K562 (cell line): ENCODE data around the gene SAFB. TPM values are rescaled to one million over a fixed set of nuclear protein-coding genes. Genes with fewer than 3 reads are reported as not detected.
A peak's percentile ranks its signal among the peaks of the same experiment; 100 is the strongest.

Experiments used
- ATAC-seq: fragments of 200-7000 bp; cut with Tn5 transposase; 3 replicates; pipeline ENCODE4 v1.9.1; 2020; ENCODE audit warnings: moderate library complexity
- BruUV-seq: library from RNA; stranded (reverse); fragments of 400-500 nt; replicated peaks from 2 replicates; lab custom pipeline; 2021; lab: Mats Ljungman, UMichigan
- CTCF ChIA-PET: fragments of 300-600 bp; formaldehyde crosslinking; extraction: SDS; loops from one replicate; lab custom pipeline; 2021; ENCODE audit warnings: low intra/inter-chr PET ratio; lab: Yijun Ruan, JAX
- POLR2A ChIA-PET: fragments of 300-600, 350-650 bp; sonication (Branson Sonifier 250); formaldehyde crosslinking; extraction: SDS; loops from one replicate; lab custom pipeline; 2021; ENCODE audit warnings: antibody characterized with exemption, inconsistent platforms; lab: Yijun Ruan, JAX
- DNase-seq, 4 experiments: peaks; one replicate each; pipeline versions ENCODE4 v3.0.0 to v3.0.0-alpha.2; 2011 to 2018; ENCODE audit warnings: low spot score in 3 of 4, mixed read lengths in 3 of 4; ENCODE audit errors: extremely low read depth in 1 of 4
- FAIRE-seq: peaks from 2 replicates; lab custom pipeline; 2011; peaks lifted over from hg19 to GRCh38; lab: Jason Lieb, UNC
- H2AFZ ChIP-seq: 2 replicates; pipeline ENCODE4 v1.6.0; 2011; ENCODE audit warnings: low read depth, low read length, control low read depth, inconsistent platforms
- H3K27ac ChIP-seq: fragments of 200-600 bp; 3 replicates; pipeline ENCODE4 v1.8.0; 2011; ENCODE audit warnings: low read depth, mild to moderate bottlenecking, control low read depth, inconsistent platforms, low read length, moderate library complexity, mixed read lengths; ENCODE audit errors: extremely low read depth
- H3K27me3 ChIP-seq, 2 experiments: fragments of 300-600 bp in 1 of 2; 2 replicates in 1 of 2; 3 replicates in 1 of 2; pipeline versions ENCODE4 v1.6.0 to v1.8.0; 2011; ENCODE audit warnings: inconsistent platforms in 2 of 2, low read length in 2 of 2, mild to moderate bottlenecking in 1 of 2, mixed read lengths in 1 of 2, moderate library complexity in 1 of 2; ENCODE audit not compliant: control insufficient read depth in 2 of 2, insufficient read depth in 2 of 2
- H3K36me3 ChIP-seq: fragments of 300-600 bp; 3 replicates; pipeline ENCODE4 v1.8.0; 2011; ENCODE audit warnings: mild to moderate bottlenecking, low read length, inconsistent platforms; ENCODE audit not compliant: control insufficient read depth, insufficient read depth
- H3K4me1 ChIP-seq, 2 experiments: fragments of 200-600 bp in 1 of 2; replicated peaks in 1 of 2; 2 replicates in 1 of 2; 3 replicates in 1 of 2; pipeline versions ENCODE4 v1.5.1 to v1.8.0; 2011; ENCODE audit warnings: inconsistent platforms in 2 of 2, low read length in 2 of 2, mild to moderate bottlenecking in 1 of 2, mixed read lengths in 1 of 2, moderate library complexity in 1 of 2; ENCODE audit not compliant: control insufficient read depth in 2 of 2, insufficient read depth in 2 of 2
- H3K4me2 ChIP-seq: 2 replicates; pipeline ENCODE4 v1.6.1; 2011; ENCODE audit warnings: low read length, control low read depth, inconsistent platforms, mixed read lengths; ENCODE audit not compliant: insufficient read depth
- H3K4me3 ChIP-seq: fragments of 200-600 bp; sonication (generic), shearing (Covaris generic); 2 replicates; pipeline ENCODE4 v1.5.1; 2016; ENCODE audit warnings: control low read depth, inconsistent platforms
- H3K79me2 ChIP-seq: fragments of 200-600 bp; 3 replicates; pipeline ENCODE4 v1.8.0; 2011; ENCODE audit warnings: low read length, inconsistent platforms; ENCODE audit not compliant: control insufficient read depth, insufficient read depth
- H3K9ac ChIP-seq, 2 experiments: 2 replicates each; pipeline versions ENCODE4 v1.6.0 to v1.6.1; 2011; ENCODE audit warnings: low read depth in 2 of 2, low read length in 2 of 2, control low read depth in 1 of 2, inconsistent platforms in 1 of 2, mild to moderate bottlenecking in 1 of 2, mixed read lengths in 1 of 2; ENCODE audit not compliant: insufficient read depth in 1 of 2
- H3K9me1 ChIP-seq: one replicate; pipeline ENCODE4 v1.6.0; 2011; ENCODE audit warnings: inconsistent platforms, mild to moderate bottlenecking, low read length, moderate library complexity; ENCODE audit not compliant: control insufficient read depth, insufficient read depth
- H3K9me3 ChIP-seq: replicated peaks from 2 replicates; pipeline ENCODE4 v1.5.1; 2011; ENCODE audit warnings: low read depth, low read length, inconsistent platforms; ENCODE audit not compliant: control insufficient read depth, insufficient read depth
- H4K20me1 ChIP-seq: replicated peaks from 2 replicates; pipeline ENCODE4 v1.6.1; 2011; ENCODE audit warnings: low read length, inconsistent platforms, mixed read lengths; ENCODE audit not compliant: control insufficient read depth, insufficient read depth
- BRCA1 ChIP-seq, 2 experiments: fragments of 450-650 bp in 1 of 2; sonication (generic) in 1 of 2; formaldehyde crosslinking in 1 of 2; IDR thresholded peaks; 2 replicates each; pipeline versions ENCODE4 v1.5.0 to v1.6.1; 2017 to 2020; ENCODE audit warnings: mild to moderate bottlenecking in 1 of 2, missing genetic modification reagents in 1 of 2
- C11orf30 ChIP-seq: fragments of 450-650 bp; IDR thresholded peaks from 2 replicates; pipeline ENCODE4 v1.6.1; 2016; ENCODE audit warnings: low read depth, mild to moderate bottlenecking
- CHCHD3 ChIP-seq: fragments of 250-450 bp; sonication (Bioruptor Pico); IDR thresholded peaks from 2 replicates; pipeline ENCODE4 v2.1.2; 2022; ENCODE audit warnings: mild to moderate bottlenecking
- CTBP1 ChIP-seq: fragments of 450-650 bp; IDR thresholded peaks from 2 replicates; pipeline ENCODE4 v1.6.1; 2016; ENCODE audit warnings: borderline replicate concordance
- GTF2E2 ChIP-seq: fragments of 200-800 bp; sonication (Bioruptor generic); IDR thresholded peaks from 2 replicates; pipeline ENCODE4 v1.6.1; 2016; ENCODE audit warnings: missing genetic modification characterization, missing compliant biosample characterization
- ZNF121 ChIP-seq: sonication (generic); formaldehyde crosslinking; conservative IDR thresholded peaks from 2 replicates; pipeline ENCODE4 v1.8.0; 2022; ENCODE audit warnings: missing genetic modification reagents
- WGBS: fragments of 100-300 bp; shearing (Covaris generic); methylation state at CpG from one replicate; pipeline ENCODE4 v1.1.6; 2016; ENCODE audit warnings: low coverage, mixed read lengths; ENCODE audit not compliant: insufficient coverage; ENCODE audit errors: missing lambda C conversion rate; 5-methylcytosine and 5-hydroxymethylcytosine counted together
- in situ Hi-C: fragments of 300-500 bp; cut with MboI; formaldehyde crosslinking; loops from 4 replicates; pipeline ENCODE4 v1.15.0; 2018; ENCODE audit warnings: inconsistent platforms, mixed read lengths
- intact Hi-C: fragments of 100-400 bp; cut with micrococcal nuclease; formaldehyde crosslinking; loops from 2 replicates; pipeline ENCODE4 v1.14.2; 2022
- polyA plus RNA-seq, 8 experiments: library from polyadenylated mRNA; depleted of rRNA in 4 of 8; stranded (reverse) in 5 of 8; unstranded in 3 of 8; fragments of >200 nt; fragmentation: Nextera tagmentation in 2 of 8; fragmentation: Illumina TruSeq in 1 of 8; extraction: Ambion mirVana in 2 of 8; extraction: Trizol in 1 of 8; gene quantifications; 2 replicates each; pipeline versions ENCODE4 v1.2.1 to v1.2.3, GENCODE V29; 2011 to 2014; ENCODE audit warnings: inconsistent platforms in 1 of 8, missing spikeins in 1 of 8
- total RNA-seq, 7 experiments: library from RNA; depleted of rRNA in 6 of 7; stranded (reverse); fragments of >200 nt in 6 of 7; fragmentation: Illumina TruSeq in 2 of 7; extraction: Trizol in 2 of 7; gene quantifications; 2 replicates each; pipeline versions ENCODE4 v1.2.1 to v1.2.3, GENCODE V29; 2011 to 2021; ENCODE audit warnings: low replicate concordance in 1 of 7

SAFB gene
- total and polyA plus RNA-seq, 9 of the 15 experiments (the other 6 are each of a cell fraction or from before 2014, with no cell fraction given), result 1.1 to 151 (median 83.1) TPM

DNA sequence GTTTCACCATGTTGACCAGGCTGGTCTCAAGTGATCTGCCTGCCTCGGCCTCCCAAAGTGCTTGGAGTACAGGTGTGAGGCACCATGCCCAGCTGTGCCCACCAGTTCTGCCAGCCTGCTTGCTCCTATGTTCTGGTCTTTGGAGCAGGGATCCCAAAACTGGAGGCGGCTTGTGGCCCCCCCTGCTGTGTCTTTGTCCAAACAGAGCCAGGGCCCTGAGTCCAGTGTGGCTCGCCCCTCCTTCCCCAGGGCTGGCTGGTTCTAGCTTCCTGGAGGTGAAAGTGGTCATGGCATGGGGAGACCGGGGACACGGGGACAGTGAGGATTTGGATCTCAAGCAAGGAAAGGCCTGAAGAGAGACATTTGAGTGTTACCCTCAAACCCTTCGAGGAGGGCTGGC lies 43.6 kb upstream of the SAFB start:
- Histone ChIP-seq H4K20me1 (no peaks in the 10 kb centered on the region), H3K27me3 (no peaks in the 10 kb centered on the region), H2AFZ (no peak overlapping the region), H3K9me1 (no peaks in the 10 kb centered on the region), H3K4me1 (peaks cover 0 to 12% of the 10 kb centered on the region in 2 experiments; a peak in 3 of 5 replicates), H3K4me3 (no peak overlapping the region), H3K9ac (no peak overlapping the region), H3K4me2 (no peak overlapping the region), H3K9me3 (no peaks in the 10 kb centered on the region), H3K79me2 (no peaks in the 10 kb centered on the region), H3K27ac (no peak overlapping the region), H3K36me3 (peaks cover 19% of the 10 kb centered on the region; the same call in 1 of the 3 replicates)
- ChIA-PET POLR2A (interaction anchor here (0.6 to 1.4 kb wide), 3 partner anchors 15 to 221 kb away, joined by 3 to 5 read pairs (median 3); no protein-coding TSS in a partner anchor), CTCF (no interaction called here)
- ATAC-seq, result no peak
- WGBS, result 76% methylated on average over 6 of the region's 6 CpGs
- intact Hi-C loops, result loop anchor here (5.0 kb wide), 1 partner anchor 57 kb away; no protein-coding TSS in a partner anchor
- TF ChIP-seq CTBP1 (no peak), C11orf30 (no peak), CHCHD3 (CRISPR knock-in tag) (no peak), GTF2E2 (tag) (no peak)
- BruUV-seq, result no TSS peak
- in situ Hi-C loops, result no loop called here
- no peak for FAIRE-seq
- DNase-seq, result no peak

DNA sequence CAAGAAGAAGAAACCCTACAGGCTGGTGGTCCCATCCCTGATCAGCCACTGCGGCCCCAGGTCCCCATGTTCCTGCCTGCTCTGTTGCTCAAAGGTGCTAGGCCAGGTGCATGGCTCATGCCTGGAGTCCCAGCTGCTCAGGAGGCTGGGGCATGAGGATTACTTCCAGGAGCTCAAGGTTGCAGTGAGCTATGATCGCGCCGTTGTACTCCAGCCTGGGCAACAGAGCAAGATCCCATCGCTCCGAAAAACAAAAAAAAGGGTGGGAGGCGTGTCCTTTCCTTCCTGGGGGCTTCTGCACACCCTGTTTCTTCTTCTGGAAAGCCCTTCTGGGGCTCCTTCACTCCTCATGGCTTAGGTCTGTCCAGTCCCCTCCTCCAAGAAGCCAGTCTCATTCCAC lies 43.2 kb upstream of the SAFB start:
- H3K27ac ChIP-seq, result no peak overlapping the region
- FAIRE-seq, result no peak
- 87% methylated on average over 6 of the region's 7 CpGs for WGBS
- H2AFZ ChIP-seq, result no peak overlapping the region
- H4K20me1 ChIP-seq, result no peaks in the 10 kb centered on the region
- H3K4me1 ChIP-seq, result peaks cover 0 to 12% of the 10 kb centered on the region in 2 experiments; a peak in 3 of 5 replicates
- no TSS peak for BruUV-seq
- POLR2A ChIA-PET, result interaction anchor here (0.6 to 1.4 kb wide), 3 partner anchors 35 to 220 kb away, joined by 3 read pairs; partner anchors contain the start of genes SAFB and SAFB2
- no peak for TF ChIP-seq BRCA1 (IDR thresholded peaks at IDR 0.05)
- no peak for TF ChIP-seq BRCA1 (CRISPR knock-in tag; IDR thresholded peaks at IDR 0.05)
- TF ChIP-seq ZNF121 (CRISPR knock-in tag), result peak; percentile 83
- TF ChIP-seq, all 486 proteins: peak for 1
- in situ Hi-C loops (no loop called here), intact Hi-C loops (loop anchor here (5.0 kb wide), 1 partner anchor 57 kb away; no protein-coding TSS in a partner anchor)
- H3K27me3 ChIP-seq, result no peaks in the 10 kb centered on the region
- DNase-seq (no peak), ATAC-seq (no peak)
- no peaks in the 10 kb centered on the region for H3K79me2 ChIP-seq
- no peak overlapping the region for H3K4me2 ChIP-seq
- H3K36me3 ChIP-seq, result peaks cover 23% of the 10 kb centered on the region; the same call in 1 of the 3 replicates
- H3K9me3 ChIP-seq, result no peaks in the 10 kb centered on the region
- no peak overlapping the region for H3K9ac ChIP-seq
- CTCF ChIA-PET, result no interaction called here
- no peak overlapping the region for H3K4me3 ChIP-seq
- H3K9me1 ChIP-seq, result no peaks in the 10 kb centered on the region
